GM12892 (cell line): Measurements from ENCODE around the gene LHX3.

ENCODE experiments used
- POLR2A ChIP-seq: IDR thresholded peaks from 2 replicates; pipeline ENCODE4 v1.6.1; 2011; ENCODE audit warnings: low read depth, low read length, control low read depth
- POLR2AphosphoS5 ChIP-seq: IDR thresholded peaks from 2 replicates; pipeline ENCODE4 v1.6.1; 2011; ENCODE audit warnings: low read depth, low read length, control low read depth

- TF ChIP-seq POLR2AphosphoS5 (no peak), POLR2A (no peak)
Measured at GRCh38 chr9:136241542-136241941, 36.6 kb upstream of the LHX3 start.
